Fibroblast of mammary gland (primary cell): ENCODE results near the gene CACNA2D2.

Experiments used
- DNase-seq: peaks from one replicate; pipeline ENCODE4 v3.0.0-alpha.2; 2010; ENCODE audit warnings: low read depth
- H3K4me3 ChIP-seq: 2 replicates; pipeline ENCODE4 v1.5.1; 2011; ENCODE audit warnings: low read depth, mild to moderate bottlenecking, low read length, moderate library complexity; ENCODE audit not compliant: control insufficient read depth
- TF ChIP-seq, protein P1 (sequence below): conservative IDR thresholded peaks from 2 replicates; pipeline ENCODE4 v1.5.1; 2011; ENCODE audit warnings: low read depth, low read length, inconsistent platforms; ENCODE audit not compliant: control insufficient read depth, insufficient read depth

CACNA2D2 gene

DNA sequence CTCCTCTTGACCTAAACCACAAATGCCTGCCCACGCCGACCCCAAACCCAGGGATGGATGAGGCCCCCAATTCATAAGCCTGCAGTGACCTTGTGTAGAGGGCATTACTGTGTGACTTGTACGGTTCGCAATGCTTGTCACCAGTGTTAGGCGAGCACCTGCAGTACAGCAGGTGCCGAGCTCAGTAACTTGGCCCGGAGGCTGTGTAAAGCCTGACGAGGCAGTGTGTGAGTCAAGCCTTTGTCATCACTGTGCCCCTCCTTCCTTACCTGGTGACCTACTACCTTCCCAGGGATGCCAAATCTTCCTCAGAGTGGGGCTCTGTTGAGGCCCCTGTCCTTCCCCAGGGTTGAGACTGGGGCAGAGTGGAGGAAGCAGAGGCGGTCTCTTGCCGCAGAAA is 106.9 kb downstream of the CACNA2D2 start:
- TF ChIP-seq, protein P1, sequence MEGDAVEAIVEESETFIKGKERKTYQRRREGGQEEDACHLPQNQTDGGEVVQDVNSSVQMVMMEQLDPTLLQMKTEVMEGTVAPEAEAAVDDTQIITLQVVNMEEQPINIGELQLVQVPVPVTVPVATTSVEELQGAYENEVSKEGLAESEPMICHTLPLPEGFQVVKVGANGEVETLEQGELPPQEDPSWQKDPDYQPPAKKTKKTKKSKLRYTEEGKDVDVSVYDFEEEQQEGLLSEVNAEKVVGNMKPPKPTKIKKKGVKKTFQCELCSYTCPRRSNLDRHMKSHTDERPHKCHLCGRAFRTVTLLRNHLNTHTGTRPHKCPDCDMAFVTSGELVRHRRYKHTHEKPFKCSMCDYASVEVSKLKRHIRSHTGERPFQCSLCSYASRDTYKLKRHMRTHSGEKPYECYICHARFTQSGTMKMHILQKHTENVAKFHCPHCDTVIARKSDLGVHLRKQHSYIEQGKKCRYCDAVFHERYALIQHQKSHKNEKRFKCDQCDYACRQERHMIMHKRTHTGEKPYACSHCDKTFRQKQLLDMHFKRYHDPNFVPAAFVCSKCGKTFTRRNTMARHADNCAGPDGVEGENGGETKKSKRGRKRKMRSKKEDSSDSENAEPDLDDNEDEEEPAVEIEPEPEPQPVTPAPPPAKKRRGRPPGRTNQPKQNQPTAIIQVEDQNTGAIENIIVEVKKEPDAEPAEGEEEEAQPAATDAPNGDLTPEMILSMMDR: no peak
- DNase-seq: no peak
- H3K4me3 ChIP-seq: no peak overlapping the region

DNA sequence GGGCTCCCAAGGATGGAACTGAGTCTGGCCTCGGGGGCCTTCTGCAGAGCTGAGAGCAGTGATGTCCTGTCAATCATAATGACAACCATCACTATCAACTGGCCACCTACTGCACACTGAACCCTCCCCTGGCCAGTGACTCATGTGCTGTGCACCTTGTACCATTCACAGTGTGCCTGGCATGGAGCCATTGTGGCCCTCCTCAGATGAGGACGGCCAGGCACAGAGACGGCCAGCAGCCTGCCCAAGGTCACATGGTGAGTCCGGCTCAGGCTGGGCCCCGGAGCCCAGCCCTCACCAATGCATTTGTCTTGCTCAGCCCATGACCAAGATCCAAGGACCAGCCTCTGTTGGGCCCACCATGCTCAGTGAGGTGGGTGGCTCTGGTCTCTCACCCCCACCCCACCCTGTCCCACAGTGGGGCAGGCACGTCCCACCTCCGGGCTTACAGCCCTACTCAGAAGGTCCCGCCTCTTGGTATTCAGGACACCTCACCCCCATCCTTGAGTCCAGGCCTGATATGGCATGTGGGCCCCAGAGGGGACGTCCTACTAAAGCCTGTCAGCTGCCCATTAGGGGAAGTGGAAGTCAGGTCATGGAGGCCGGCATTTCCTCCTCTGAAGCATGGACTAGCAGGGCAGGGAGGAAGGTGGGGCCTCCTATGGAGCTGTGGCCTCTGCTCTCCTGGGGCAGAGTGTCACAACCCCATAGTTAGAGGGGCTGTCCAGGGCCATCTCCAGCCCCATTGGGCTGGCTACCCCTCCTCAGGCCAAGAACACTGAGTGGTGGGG is 108.2 kb downstream of the CACNA2D2 start:
- H3K4me3 ChIP-seq: no peak overlapping the region
- TF ChIP-seq, protein P1: no peak
- DNase-seq: no peak

DNA sequence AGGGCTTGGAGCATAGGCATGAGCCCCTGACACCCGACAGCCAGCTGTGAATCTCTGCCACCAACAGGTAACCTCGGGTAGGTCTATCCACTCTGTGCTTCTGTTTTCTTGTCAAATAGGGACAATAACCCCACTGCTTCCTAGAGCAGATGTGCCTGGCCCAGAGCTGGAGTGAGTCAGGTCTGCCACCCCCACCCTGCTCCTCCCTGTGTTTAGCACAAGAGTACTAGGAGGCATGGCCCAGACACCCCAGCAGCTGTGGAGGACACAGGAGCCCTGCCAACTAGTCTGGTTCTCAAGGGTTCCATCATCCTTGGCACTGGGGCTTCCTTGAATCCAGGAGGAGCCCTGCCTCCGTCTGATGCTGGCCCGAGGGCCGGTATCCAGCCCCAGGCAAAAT is 110.4 kb downstream of the CACNA2D2 start:
- TF ChIP-seq, protein P1: no peak
- H3K4me3 ChIP-seq: no peak overlapping the region
- DNase-seq: no peak

DNA sequence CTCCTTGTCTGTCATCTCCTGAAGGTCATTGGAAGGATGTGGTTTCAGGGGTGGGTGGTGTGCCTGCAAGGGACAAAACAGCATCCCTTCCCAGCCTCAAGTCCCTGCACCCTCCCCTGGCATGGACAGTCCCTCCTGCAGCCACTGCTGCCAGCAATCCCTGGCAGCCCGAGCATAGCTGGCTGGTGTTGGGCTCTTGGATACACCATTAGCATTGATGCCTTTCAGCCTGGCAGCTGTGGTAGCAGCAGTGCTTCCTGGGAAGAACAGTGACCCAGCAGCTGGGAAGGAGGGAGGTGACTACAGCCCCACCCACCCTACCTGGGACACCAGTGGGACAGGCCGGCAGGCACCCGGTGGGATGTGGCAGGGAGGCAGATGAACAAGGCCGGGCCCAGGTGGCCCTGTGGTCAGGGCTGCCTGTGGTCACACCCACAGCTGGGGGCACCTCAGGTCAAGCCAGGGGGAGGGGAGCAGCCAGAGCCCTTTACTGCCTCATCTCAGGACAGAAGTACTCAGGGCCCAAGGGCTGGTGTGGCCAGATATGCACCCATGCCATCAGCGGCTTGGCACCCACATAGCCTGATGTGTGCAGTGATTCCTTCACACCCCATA is 111.2 kb downstream of the CACNA2D2 start:
- H3K4me3 ChIP-seq: no peak overlapping the region
- DNase-seq: no peak
- TF ChIP-seq, protein P1: no peak

DNA sequence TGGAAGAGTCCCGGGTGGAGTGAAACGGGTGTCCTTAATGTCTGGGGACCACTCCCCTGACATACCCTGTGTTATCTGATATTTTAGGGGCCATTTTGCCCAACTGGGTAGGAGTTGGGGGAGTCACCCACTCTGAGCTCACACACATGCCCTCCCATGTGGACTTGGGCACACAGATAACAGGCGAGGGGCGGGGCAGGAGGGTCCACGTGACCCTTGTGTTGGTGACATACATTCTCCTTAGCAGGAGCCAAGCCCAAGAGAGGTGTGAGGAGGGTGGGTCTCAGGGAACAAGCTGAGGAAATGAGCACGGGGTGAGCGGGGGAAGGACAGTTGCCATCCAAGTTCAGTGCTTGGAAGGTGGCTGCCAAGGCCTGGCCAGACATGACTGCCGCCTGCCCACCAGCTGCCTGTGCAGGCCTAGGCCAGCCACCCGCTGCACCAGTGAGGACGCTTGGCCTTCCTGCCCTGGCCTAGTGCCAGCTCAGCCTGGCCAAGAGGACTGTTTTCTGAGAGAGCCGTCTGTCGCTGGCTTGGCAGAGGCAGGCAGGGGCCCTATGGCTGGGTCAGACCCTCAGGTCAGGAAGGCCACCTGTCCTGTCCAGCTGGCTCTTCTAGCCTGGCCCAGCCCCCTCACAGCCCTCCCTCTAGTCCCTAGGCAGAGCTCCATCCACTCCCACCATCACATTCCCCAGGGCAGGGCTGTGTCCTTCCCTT is 112.8 kb downstream of the CACNA2D2 start:
- TF ChIP-seq, protein P1: no peak
- no peak overlapping the region for H3K4me3 ChIP-seq
- DNase-seq: no peak

DNA sequence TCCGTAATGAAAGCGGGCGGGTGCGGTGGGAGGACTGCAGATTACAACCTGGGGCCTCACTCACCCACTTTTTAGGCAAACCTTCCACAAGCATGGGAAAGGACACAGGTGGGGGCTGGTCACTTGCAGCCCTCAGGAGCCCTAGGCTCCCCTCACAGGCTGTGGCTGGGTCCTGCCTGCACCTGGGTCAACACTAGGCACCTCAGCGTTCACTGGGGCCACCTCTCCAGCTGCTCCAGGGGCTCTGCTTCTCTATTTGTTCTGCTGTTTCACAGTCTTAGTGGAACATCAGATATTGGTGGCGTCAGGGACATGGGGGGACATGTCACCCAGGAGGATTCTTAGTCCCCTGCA is 114.0 kb downstream of the CACNA2D2 start:
- no peak overlapping the region for H3K4me3 ChIP-seq
- TF ChIP-seq, protein P1: no peak
- DNase-seq: no peak
